SU-DHL-6 (cell line): Measurements from ENCODE around the gene PSMA8.
A peak's percentile ranks its signal among the peaks of the same experiment; 100 is the strongest.
"Not testable (repeated sequence)": the region's sequence is repeated elsewhere in the genome, so short reads cannot be mapped to it uniquely, and the experiment has no call there.

Experiments used
- H2AFZ ChIP-seq: fragments of 200-600 bp; sonication (generic); 2 replicates; pipeline ENCODE4 v1.6.1; 2014; ENCODE audit warnings: low read depth, mild to moderate bottlenecking, moderate library complexity, mixed read lengths, antibody characterized with exemption, low read length; ENCODE audit not compliant: severe bottlenecking
- H3F3A ChIP-seq: fragments of 200-600 bp; shearing (Covaris generic); 2 replicates; pipeline ENCODE4 v1.6.0; 2016; ENCODE audit warnings: antibody characterized with exemption, mild to moderate bottlenecking; ENCODE audit not compliant: insufficient read depth
- H3K27ac ChIP-seq: fragments of 200-600 bp; sonication (generic); 2 replicates; pipeline ENCODE4 v1.5.1; 2016; ENCODE audit warnings: low read depth, mild to moderate bottlenecking, low read length, moderate library complexity, mixed read lengths
- H3K27me3 ChIP-seq: fragments of 200-600 bp; sonication (generic), shearing (Covaris generic); 2 replicates; pipeline ENCODE4 v1.6.0; 2014; ENCODE audit warnings: mild to moderate bottlenecking, low read length
- H3K36me3 ChIP-seq: fragments of 200-600 bp; sonication (generic); 2 replicates; pipeline ENCODE4 v1.6.1; 2014; ENCODE audit warnings: mild to moderate bottlenecking, low read length, mixed read lengths
- H3K4me2 ChIP-seq: fragments of 300-600, 200-600 bp; shearing (Covaris generic), sonication (generic); 2 replicates; pipeline ENCODE4 v1.6.0; 2014; ENCODE audit warnings: low read length, low read depth, mild to moderate bottlenecking; ENCODE audit not compliant: poor library complexity, severe bottlenecking
- H3K4me3 ChIP-seq: fragments of 200-600 bp; sonication (generic); 2 replicates; pipeline ENCODE4 v1.5.1; 2014; ENCODE audit warnings: antibody characterized with exemption, low read length, mild to moderate bottlenecking, mixed read lengths; ENCODE audit not compliant: insufficient read depth, poor library complexity, severe bottlenecking
- H3K79me2 ChIP-seq: fragments of 200-600 bp; sonication (generic); 2 replicates; pipeline ENCODE4 v1.6.1; 2014; ENCODE audit warnings: mild to moderate bottlenecking, low read length, moderate library complexity; ENCODE audit not compliant: insufficient read depth
- H3K9ac ChIP-seq: fragments of 200-600 bp; sonication (generic); 2 replicates; pipeline ENCODE4 v1.7.0; 2014; ENCODE audit warnings: mild to moderate bottlenecking, low read length
- H3K9me2 ChIP-seq: fragments of 200-600 bp; sonication (generic); replicated peaks from 2 replicates; pipeline ENCODE4 v1.6.1; 2014; ENCODE audit warnings: low read length; ENCODE audit not compliant: insufficient read depth
- H3K9me3 ChIP-seq: fragments of 200-600 bp; sonication (generic); 2 replicates; pipeline ENCODE4 v1.6.1; 2014; ENCODE audit warnings: low read length, mixed read lengths; ENCODE audit not compliant: insufficient read depth
- H4K20me1 ChIP-seq: fragments of 200-600 bp; sonication (generic); 2 replicates; pipeline ENCODE4 v1.6.1; 2014; ENCODE audit warnings: low read depth, mild to moderate bottlenecking, antibody characterized with exemption, low read length, moderate library complexity, mixed read lengths
- CTCF ChIP-seq: fragments of 200-600 bp; sonication (generic); IDR thresholded peaks from one replicate; pipeline ENCODE4 v1.5.1; 2017; ENCODE audit warnings: antibody characterized with exemption, mild to moderate bottlenecking, low read length, moderate library complexity; ENCODE audit not compliant: insufficient read depth, poor library complexity, severe bottlenecking
- EZH2phosphoT487 ChIP-seq: fragments of 200-600 bp; sonication (generic), shearing (Covaris generic); conservative IDR thresholded peaks from 2 replicates; pipeline ENCODE4 v1.6.1; 2018; ENCODE audit warnings: mild to moderate bottlenecking, antibody characterized with exemption, low read length, moderate library complexity, mixed read lengths

Gene PSMA8

GRCh38 chr18:26127786-26128185, 5.9 kb upstream of the PSMA8 start:
- no peak overlapping the region for H3K27ac ChIP-seq
- no peak overlapping the region for H3K4me2 ChIP-seq
- no peaks in the 10 kb centered on the region for H3K9me3 ChIP-seq
- H3K9ac ChIP-seq = no peak overlapping the region
- no peak overlapping the region for H2AFZ ChIP-seq
- no peak overlapping the region for H3K4me3 ChIP-seq
- H3K27me3 ChIP-seq = no peaks in the 10 kb centered on the region
- H4K20me1 ChIP-seq = no peaks in the 10 kb centered on the region
- TF ChIP-seq EZH2phosphoT487 = no peak
- TF ChIP-seq CTCF = no peak
- no peaks in the 10 kb centered on the region for H3K36me3 ChIP-seq
- H3F3A ChIP-seq = no peaks in the 10 kb centered on the region
- no peaks in the 10 kb centered on the region for H3K79me2 ChIP-seq
- no peaks in the 10 kb centered on the region for H3K9me2 ChIP-seq

- not testable (repeated sequence) for H2AFZ ChIP-seq, H3K9me3 ChIP-seq, H3K79me2 ChIP-seq, H3K27me3 ChIP-seq, H3K9me2 ChIP-seq, H3K9ac ChIP-seq, H3K27ac ChIP-seq, H3K4me3 ChIP-seq, H4K20me1 ChIP-seq, H3F3A ChIP-seq, H3K36me3 ChIP-seq, H3K4me2 ChIP-seq
Observed at GRCh38 chr18:26128192-26128591, 5.5 kb upstream of the PSMA8 start.

GRCh38 chr18:26134107-26134506, 438 bp downstream of the PSMA8 start:
- Histone ChIP-seq H3K4me2 (no peak overlapping the region), H3K27ac (no peak overlapping the region), H3K9me3 (no peaks in the 10 kb centered on the region), H3F3A (no peaks in the 10 kb centered on the region), H2AFZ (no peak overlapping the region), H3K4me3 (no peak overlapping the region), H4K20me1 (no peaks in the 10 kb centered on the region), H3K9me2 (no peaks in the 10 kb centered on the region), H3K27me3 (no peaks in the 10 kb centered on the region), H3K36me3 (no peaks in the 10 kb centered on the region), H3K9ac (no peak overlapping the region), H3K79me2 (no peaks in the 10 kb centered on the region)
- TF ChIP-seq EZH2phosphoT487 = no peak
- TF ChIP-seq CTCF = no peak

GRCh38 chr18:26135548-26135947, 1.9 kb downstream of the PSMA8 start:
- H3K9ac ChIP-seq = no peak overlapping the region
- no peaks in the 10 kb centered on the region for H3K9me3 ChIP-seq
- H3K27ac ChIP-seq = no peak overlapping the region
- no peaks in the 10 kb centered on the region for H4K20me1 ChIP-seq
- H2AFZ ChIP-seq = peak overlapping the region; percentile 1
- TF ChIP-seq CTCF = no peak
- H3K36me3 ChIP-seq = no peaks in the 10 kb centered on the region
- no peaks in the 10 kb centered on the region for H3K27me3 ChIP-seq
- H3K4me2 ChIP-seq = no peak overlapping the region
- H3K79me2 ChIP-seq = no peaks in the 10 kb centered on the region
- no peak overlapping the region for H3K4me3 ChIP-seq
- no peaks in the 10 kb centered on the region for H3K9me2 ChIP-seq
- H3F3A ChIP-seq = no peaks in the 10 kb centered on the region
